HUES48 (cell line): ENCODE measurements around the gene INHBB.

ENCODE experiments used
- H3K27ac ChIP-seq: one replicate; pipeline ENCODE4 v1.7.0; 2013; ENCODE audit warnings: low read depth, low read length, inconsistent platforms
- H3K27me3 ChIP-seq: 2 replicates; pipeline ENCODE4 v1.6.1; 2013; ENCODE audit warnings: mild to moderate bottlenecking, low read length; ENCODE audit not compliant: control insufficient read depth, insufficient read depth
- H3K36me3 ChIP-seq: 2 replicates; pipeline ENCODE4 v1.6.1; 2013; ENCODE audit warnings: low read length; ENCODE audit not compliant: control insufficient read depth, insufficient read depth
- H3K4me1 ChIP-seq: 2 replicates; pipeline ENCODE4 v1.6.1; 2013; ENCODE audit warnings: mild to moderate bottlenecking, low read length; ENCODE audit not compliant: control insufficient read depth, insufficient read depth
- H3K4me3 ChIP-seq: 2 replicates; pipeline ENCODE4 v1.5.1; 2013; ENCODE audit warnings: mild to moderate bottlenecking, low read depth, low read length
- H3K9ac ChIP-seq: 2 replicates; pipeline ENCODE4 v1.6.1; 2013; ENCODE audit warnings: mild to moderate bottlenecking, low read depth, low read length, moderate library complexity
- H3K9me3 ChIP-seq: 2 replicates; pipeline ENCODE4 v1.6.1; 2013; ENCODE audit warnings: low read length; ENCODE audit not compliant: control insufficient read depth, insufficient read depth

INHBB gene

DNA sequence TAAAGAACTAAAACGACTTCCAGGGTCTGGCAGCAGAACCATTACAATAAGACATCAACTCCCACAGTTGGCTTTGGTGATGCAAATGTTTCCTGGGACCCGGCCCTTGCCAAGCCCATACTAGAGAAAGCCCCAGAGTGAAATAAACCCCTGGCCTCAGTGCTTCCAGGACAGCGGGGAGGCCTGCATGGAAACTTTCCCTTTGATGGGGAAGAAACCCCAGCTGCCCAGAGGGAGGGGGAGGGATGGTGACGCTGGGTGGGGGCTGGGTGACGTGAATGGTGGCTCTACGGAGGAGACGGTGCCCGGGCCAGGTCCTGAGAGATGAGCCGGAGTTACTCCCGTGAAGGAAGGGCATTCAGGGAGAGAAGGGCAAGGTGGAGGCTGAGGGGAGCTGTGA is 27.5 kb downstream of the INHBB start:
- Histone ChIP-seq H3K27me3 (peaks cover 46% of the 10 kb centered on the region), H3K4me3 (peak overlapping the region; percentile 50), H3K9ac (no peak overlapping the region; the same call in 1 of the 2 replicates), H3K9me3 (no peaks in the 10 kb centered on the region), H3K27ac (peak overlapping the region; percentile 76), H3K4me1 (peaks cover 22% of the 10 kb centered on the region), H3K36me3 (no peaks in the 10 kb centered on the region)

DNA sequence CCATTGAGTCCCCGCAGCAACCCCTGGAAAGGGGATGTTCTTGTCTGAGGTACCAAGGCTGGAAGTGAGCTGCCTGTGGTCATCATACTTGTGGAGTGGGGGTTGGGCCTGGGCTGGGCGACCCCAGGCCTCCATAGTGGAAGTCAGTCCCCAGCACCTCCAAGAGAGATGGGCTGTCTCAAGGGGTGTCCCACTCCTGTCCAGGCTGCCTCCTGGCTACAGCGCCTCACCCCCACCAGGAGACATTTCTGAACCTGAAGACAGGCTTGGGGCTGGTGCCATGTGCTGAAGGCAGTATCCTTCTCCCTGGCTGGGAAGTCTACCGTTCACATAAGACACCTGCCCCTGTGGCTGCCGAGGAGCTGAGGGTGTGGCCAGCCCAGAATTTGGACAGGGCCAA is 28.9 kb downstream of the INHBB start:
- H3K36me3 ChIP-seq = no peaks in the 10 kb centered on the region
- no peak overlapping the region for H3K27ac ChIP-seq
- H3K9me3 ChIP-seq = no peaks in the 10 kb centered on the region
- H3K27me3 ChIP-seq = peaks cover 49% of the 10 kb centered on the region
- H3K4me1 ChIP-seq = peaks cover 22% of the 10 kb centered on the region
- no peak overlapping the region for H3K4me3 ChIP-seq
- no peak overlapping the region for H3K9ac ChIP-seq

DNA sequence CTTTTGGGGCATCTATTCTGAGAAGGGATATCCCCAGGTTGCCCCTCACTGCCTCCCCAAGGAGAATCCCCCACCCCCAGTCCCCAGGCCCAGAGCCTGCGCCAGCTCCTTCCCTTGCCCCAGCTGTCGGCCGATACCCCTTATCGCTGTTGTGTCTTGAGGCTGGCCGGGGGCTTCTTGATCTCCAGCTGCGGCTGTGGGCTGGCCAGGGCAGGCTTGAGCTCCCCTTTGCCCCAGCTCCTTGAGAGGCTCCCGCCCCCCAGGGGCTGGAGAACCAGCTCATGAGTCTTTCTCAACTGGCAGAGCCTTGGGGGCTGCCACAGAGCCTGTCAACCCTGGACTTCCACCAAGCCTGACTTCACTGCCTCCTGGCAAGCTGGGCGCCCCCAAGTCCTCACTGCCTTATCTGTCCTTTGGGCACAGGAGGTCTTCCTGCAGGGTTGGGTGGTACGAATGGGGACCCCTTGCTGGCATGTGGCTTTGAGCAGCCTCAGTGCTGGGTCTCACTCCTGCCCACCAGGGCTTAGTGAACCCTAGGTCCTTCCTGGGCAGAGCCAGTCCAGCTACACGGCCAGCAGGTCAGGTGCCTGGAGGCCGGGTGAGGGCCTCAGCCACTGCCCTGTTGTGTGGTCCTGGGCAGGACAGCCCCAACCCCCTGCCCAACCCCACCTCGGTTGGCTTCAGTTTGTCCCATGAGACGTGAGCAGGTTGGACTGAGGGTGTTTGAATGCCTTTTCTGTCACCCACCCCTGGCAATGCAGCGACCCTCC is 29.5 kb downstream of the INHBB start:
- H3K4me1 ChIP-seq = peaks cover 22% of the 10 kb centered on the region
- H3K4me3 ChIP-seq = no peak overlapping the region
- peaks cover 49% of the 10 kb centered on the region for H3K27me3 ChIP-seq
- H3K36me3 ChIP-seq = no peaks in the 10 kb centered on the region
- no peak overlapping the region for H3K9ac ChIP-seq
- no peaks in the 10 kb centered on the region for H3K9me3 ChIP-seq
- H3K27ac ChIP-seq = no peak overlapping the region

DNA sequence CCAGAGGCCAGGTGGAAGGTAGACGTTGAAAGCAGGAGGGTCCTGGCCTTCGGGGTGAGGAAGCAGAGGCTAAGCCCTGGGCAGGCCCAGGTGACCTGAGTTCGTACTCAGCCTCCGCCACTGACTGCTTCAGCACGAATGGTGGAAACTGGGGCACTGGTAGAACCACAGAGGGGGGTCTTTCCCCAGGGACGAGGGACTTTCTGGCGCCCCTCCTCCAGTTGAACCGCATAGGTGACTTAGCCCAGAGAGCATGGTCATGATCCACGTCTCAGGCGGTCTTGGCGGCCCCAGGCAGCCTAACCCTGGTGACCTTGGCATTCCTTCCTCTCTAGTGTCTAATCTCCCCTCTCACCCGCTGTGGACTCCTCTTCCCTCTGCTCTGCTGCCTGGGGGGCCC is 30.2 kb downstream of the INHBB start:
- H3K4me3 ChIP-seq = no peak overlapping the region
- H3K27ac ChIP-seq = no peak overlapping the region
- peaks cover 22% of the 10 kb centered on the region for H3K4me1 ChIP-seq
- no peak overlapping the region for H3K9ac ChIP-seq
- no peaks in the 10 kb centered on the region for H3K36me3 ChIP-seq
- no peaks in the 10 kb centered on the region for H3K9me3 ChIP-seq
- peaks cover 49% of the 10 kb centered on the region for H3K27me3 ChIP-seq

DNA sequence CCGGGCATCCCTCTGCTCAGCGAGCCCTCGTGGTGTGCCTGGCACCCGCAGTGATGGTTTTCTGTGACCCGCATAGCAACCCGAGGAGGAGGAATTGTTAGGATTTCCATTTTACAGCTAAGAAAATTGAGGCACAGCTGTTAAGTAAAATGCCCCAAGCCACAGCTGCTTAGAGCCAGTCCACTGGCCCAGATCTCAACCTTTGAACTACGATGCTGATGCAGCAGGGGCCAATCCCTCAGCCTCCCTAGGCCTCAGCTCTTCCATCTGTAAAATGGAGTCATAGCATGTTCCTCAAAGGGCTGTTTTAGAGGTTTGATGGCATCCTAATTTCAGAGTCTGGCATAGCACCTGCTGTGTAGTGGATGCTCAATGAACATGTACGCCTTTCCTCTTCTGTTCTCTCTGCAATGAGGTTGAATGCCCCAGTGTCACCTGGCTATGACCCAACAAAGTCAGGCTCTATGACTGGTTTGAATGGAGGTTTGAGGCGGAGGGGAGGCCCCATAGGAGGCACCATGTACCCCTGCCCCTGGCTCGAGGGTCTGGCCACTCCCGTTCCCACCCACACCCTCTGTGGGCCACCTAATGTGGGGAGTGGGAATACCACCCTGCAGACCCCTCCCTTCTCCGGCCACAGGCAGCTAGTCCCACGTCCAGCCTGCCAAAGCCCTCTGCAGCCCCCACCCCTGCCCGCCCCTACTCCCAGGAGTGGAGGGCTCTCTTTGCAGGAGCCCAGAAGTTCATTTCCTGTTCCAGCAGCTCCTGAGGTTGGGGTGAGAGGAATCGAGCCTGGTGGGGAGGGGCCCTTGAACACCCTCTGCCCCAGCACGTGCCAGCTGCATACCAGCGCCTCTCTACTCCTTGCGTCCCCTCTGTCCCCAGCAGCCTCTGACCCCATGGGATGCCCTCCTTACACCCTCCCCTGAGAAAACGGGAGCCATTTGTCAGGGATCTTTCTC is 31.0 kb downstream of the INHBB start:
- Histone ChIP-seq H3K27me3 (peaks cover 43% of the 10 kb centered on the region), H3K4me1 (peaks cover 20% of the 10 kb centered on the region), H3K27ac (no peak overlapping the region), H3K9ac (no peak overlapping the region), H3K9me3 (no peaks in the 10 kb centered on the region), H3K36me3 (no peaks in the 10 kb centered on the region), H3K4me3 (no peak overlapping the region)

DNA sequence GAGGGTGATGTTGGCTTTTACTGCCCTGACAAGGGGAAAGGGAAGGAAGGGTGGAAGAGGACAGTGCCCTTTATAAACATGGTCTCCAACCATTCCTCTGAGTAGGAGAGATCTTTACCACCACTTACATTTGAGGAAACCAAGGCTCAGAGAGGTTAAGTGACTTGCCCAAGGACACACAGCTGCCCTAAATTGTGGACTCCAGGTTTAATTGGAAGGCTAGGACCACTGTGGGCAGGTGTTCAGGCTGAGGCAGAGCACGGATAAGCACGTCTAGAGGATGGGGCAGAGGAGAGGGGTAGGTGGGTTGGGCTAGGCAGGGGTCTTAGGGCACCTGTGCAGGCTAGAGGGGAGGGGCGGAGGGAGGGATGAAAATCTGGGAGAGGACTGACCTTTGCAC is 32.7 kb downstream of the INHBB start:
- H3K27ac ChIP-seq = no peak overlapping the region
- no peak overlapping the region for H3K4me3 ChIP-seq
- H3K9ac ChIP-seq = no peak overlapping the region
- peaks cover 13% of the 10 kb centered on the region for H3K4me1 ChIP-seq
- peaks cover 36% of the 10 kb centered on the region for H3K27me3 ChIP-seq
- no peaks in the 10 kb centered on the region for H3K36me3 ChIP-seq
- no peaks in the 10 kb centered on the region for H3K9me3 ChIP-seq

DNA sequence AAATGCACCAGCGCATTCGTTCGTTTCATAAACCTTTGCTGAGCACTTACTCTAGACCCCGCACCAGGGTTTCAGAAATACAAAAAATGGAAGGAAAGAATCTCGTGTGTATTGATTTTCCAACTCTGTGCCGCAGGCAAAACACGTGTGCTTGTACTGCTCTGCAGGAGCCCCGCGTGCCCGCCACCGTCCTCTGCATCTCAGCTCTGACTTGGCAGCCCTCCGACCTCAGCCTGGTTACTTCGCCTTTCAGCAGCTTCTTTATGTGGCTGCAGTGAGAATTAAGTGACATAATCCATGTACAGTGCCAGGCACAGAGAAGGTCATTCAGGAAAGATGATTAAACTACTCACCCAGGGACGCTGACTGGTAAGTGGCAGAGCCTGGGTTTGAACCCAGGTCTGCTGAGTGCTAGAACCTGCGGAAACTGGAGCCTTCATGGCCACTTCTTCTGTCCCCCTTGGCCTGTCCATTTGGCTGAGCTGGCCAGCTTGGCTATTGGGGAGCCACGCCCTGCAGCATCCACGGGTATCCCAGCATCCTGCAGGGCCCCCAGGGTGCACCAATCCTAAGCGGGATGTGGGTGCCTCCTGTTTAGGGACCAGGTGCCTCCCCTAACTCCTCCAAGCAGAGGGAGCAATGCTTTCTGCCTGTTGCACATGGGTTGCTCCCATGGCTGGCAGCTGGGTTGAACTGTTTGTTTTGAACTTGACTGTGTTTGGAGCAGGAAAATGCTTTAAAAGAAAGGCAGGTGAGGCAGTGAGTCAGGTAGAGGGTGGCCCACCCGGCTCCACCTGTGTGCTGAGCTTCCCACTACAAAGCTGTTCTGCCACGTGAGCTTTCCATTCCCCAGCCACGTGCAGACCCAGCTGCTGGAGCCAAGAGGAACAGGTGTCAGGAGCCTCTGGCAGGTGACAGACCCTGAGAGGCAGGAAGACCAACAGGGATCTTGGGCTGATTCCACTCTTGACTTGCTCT is 34.3 kb downstream of the INHBB start:
- H3K27ac ChIP-seq = no peak overlapping the region
- peaks cover 40% of the 10 kb centered on the region for H3K27me3 ChIP-seq
- H3K4me1 ChIP-seq = peaks cover 22% of the 10 kb centered on the region
- H3K9me3 ChIP-seq = no peaks in the 10 kb centered on the region
- H3K4me3 ChIP-seq = no peak overlapping the region
- H3K9ac ChIP-seq = no peak overlapping the region
- H3K36me3 ChIP-seq = no peaks in the 10 kb centered on the region

DNA sequence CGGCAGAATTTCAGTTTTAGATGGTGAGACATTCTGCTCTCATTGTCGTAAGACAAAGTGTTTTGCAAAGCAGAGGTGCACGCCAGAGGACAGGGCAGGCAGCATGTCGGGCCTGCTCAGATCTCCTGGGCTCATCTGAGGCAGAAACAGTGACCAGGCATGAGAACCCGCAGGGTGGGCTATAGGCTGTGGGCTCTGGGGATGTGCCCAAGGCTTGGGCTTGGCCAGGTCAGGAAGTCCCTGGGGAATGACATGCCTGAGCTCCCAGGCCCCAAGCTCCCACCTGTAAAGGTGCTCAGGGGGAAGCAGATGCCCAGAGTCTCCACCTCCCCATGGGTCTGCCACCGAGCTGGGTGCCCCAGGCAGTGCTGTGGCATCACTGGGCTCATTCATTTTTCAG is 35.3 kb downstream of the INHBB start:
- H3K36me3 ChIP-seq = no peaks in the 10 kb centered on the region
- no peak overlapping the region for H3K4me3 ChIP-seq
- H3K9me3 ChIP-seq = no peaks in the 10 kb centered on the region
- H3K27me3 ChIP-seq = peaks cover 31% of the 10 kb centered on the region
- no peak overlapping the region for H3K9ac ChIP-seq
- no peak overlapping the region for H3K27ac ChIP-seq
- peaks cover 27% of the 10 kb centered on the region for H3K4me1 ChIP-seq

DNA sequence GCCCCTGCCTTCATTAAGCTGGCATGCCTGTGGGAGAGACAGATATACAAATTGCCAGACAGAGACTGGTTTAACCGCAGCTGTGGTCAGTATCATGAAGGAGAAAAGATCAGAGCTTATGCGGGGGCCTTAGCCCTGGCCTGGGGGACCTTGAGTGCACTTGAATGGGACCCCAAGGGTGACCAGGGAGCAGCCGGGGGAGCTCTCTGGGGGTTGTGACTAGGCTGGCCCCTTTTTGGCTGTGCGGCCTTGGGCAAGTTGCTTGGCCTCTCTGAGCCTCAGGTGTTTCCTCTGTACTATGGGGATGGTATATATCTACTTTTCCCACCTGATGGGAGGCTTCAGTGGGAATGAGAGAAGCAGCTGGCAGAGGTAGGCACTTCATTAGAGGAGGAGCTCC is 35.7 kb downstream of the INHBB start:
- peaks cover 27% of the 10 kb centered on the region for H3K4me1 ChIP-seq
- no peak overlapping the region for H3K9ac ChIP-seq
- H3K36me3 ChIP-seq = no peaks in the 10 kb centered on the region
- peaks cover 26% of the 10 kb centered on the region for H3K27me3 ChIP-seq
- no peak overlapping the region for H3K27ac ChIP-seq
- no peak overlapping the region for H3K4me3 ChIP-seq
- no peaks in the 10 kb centered on the region for H3K9me3 ChIP-seq

DNA sequence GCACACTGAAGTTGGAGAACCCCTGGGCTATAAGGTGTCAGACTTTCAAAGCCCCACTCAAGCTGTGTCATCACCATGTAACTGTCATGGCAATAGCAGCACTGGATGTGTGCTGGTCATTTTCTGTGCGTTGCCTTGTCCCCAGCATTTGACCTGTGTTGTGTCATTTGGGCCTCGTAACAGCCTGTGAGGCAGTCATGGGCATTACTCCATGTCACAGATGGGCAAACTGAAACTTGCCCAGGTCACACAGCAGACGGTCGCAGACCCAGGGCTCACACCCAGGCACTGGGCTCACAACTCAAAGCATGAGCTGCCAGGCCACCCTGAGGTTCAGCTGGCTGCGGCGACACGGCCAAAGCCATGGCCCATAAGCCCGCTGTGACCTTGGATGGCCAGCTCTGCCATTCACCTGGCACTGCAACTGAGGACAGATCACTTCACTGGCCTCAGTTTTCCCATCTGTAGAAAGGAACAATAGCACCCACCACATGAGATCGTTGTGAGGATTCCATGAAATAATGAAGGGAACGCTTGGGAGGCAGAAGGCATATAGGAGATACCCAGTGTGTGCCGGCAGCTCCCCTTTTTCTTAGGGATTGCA is 36.7 kb downstream of the INHBB start:
- H3K27me3 ChIP-seq = peaks cover 20% of the 10 kb centered on the region
- no peak overlapping the region for H3K4me3 ChIP-seq
- H3K4me1 ChIP-seq = peaks cover 27% of the 10 kb centered on the region
- no peak overlapping the region for H3K9ac ChIP-seq
- no peaks in the 10 kb centered on the region for H3K9me3 ChIP-seq
- no peak overlapping the region for H3K27ac ChIP-seq
- no peaks in the 10 kb centered on the region for H3K36me3 ChIP-seq
